ENCODE measurements around the gene ABRACL.

ABRACL gene

GRCh38 chr6:139079018-139079417 is 50.5 kb downstream of the ABRACL start:
- Histone ChIP-seq H3K27me3 (no peaks in the 10 kb centered on the region), H3K36me3 (no peaks in the 10 kb centered on the region), H3K4me1 (ENCODE audit: control insufficient read depth in 1 of 2, insufficient read depth in 1 of 2, low read depth in 1 of 2, low read length in 1 of 2) (no peaks in the 10 kb centered on the region), H3K9me3 (no peaks in the 10 kb centered on the region), H3K27ac (no peak overlapping the region), H3K4me3 (ENCODE audit: low read depth in 1 of 2, low read length in 1 of 2) (no peak overlapping the region)
- TF ChIP-seq CTCF (IDR thresholded peaks at IDR 0.05), result no peak

- TF ChIP-seq CTCF (IDR thresholded peaks at IDR 0.05), result no peak
- no peaks in the 10 kb centered on the region for H3K4me1 ChIP-seq (ENCODE audit: control insufficient read depth in 1 of 2, insufficient read depth in 1 of 2, low read depth in 1 of 2, low read length in 1 of 2)
- H3K27me3 ChIP-seq, result no peaks in the 10 kb centered on the region
- no peaks in the 10 kb centered on the region for H3K9me3 ChIP-seq
- no peak overlapping the region for H3K4me3 ChIP-seq (ENCODE audit: low read depth in 1 of 2, low read length in 1 of 2)
- H3K36me3 ChIP-seq, result no peaks in the 10 kb centered on the region
- H3K27ac ChIP-seq, result no peak overlapping the region
Observed at GRCh38 chr6:139080255-139080920, 51.8 kb downstream of the ABRACL start.

- no peak for TF ChIP-seq CTCF (IDR thresholded peaks at IDR 0.05)
- Histone ChIP-seq H3K4me1 (ENCODE audit: control insufficient read depth in 1 of 2, insufficient read depth in 1 of 2, low read depth in 1 of 2, low read length in 1 of 2) (no peaks in the 10 kb centered on the region), H3K36me3 (no peaks in the 10 kb centered on the region), H3K4me3 (ENCODE audit: low read depth in 1 of 2, low read length in 1 of 2) (no peak overlapping the region), H3K27me3 (no peaks in the 10 kb centered on the region), H3K9me3 (no peaks in the 10 kb centered on the region), H3K27ac (no peak overlapping the region)
Observed at GRCh38 chr6:139081471-139081870, 52.9 kb downstream of the ABRACL start.

GRCh38 chr6:139082370-139082769 is 53.8 kb downstream of the ABRACL start:
- Histone ChIP-seq H3K27ac (no peak overlapping the region), H3K4me3 (ENCODE audit: low read depth in 1 of 2, low read length in 1 of 2) (no peak overlapping the region), H3K9me3 (no peaks in the 10 kb centered on the region), H3K4me1 (ENCODE audit: control insufficient read depth in 1 of 2, insufficient read depth in 1 of 2, low read depth in 1 of 2, low read length in 1 of 2) (no peaks in the 10 kb centered on the region), H3K27me3 (no peaks in the 10 kb centered on the region), H3K36me3 (no peaks in the 10 kb centered on the region)
- TF ChIP-seq CTCF (IDR thresholded peaks at IDR 0.05), result no peak

GRCh38 chr6:139091826-139092225 is 63.3 kb downstream of the ABRACL start:
- no peak for TF ChIP-seq CTCF (IDR thresholded peaks at IDR 0.05)
- H3K4me1 ChIP-seq (ENCODE audit: control insufficient read depth in 1 of 2, insufficient read depth in 1 of 2, low read depth in 1 of 2, low read length in 1 of 2), result no peaks in the 10 kb centered on the region
- no peaks in the 10 kb centered on the region for H3K9me3 ChIP-seq
- no peak overlapping the region for H3K4me3 ChIP-seq (ENCODE audit: low read depth in 1 of 2, low read length in 1 of 2)
- no peak overlapping the region for H3K27ac ChIP-seq
- no peaks in the 10 kb centered on the region for H3K36me3 ChIP-seq
- no peaks in the 10 kb centered on the region for H3K27me3 ChIP-seq
